ENCODE measurements around the gene TANGO6.

DNA sequence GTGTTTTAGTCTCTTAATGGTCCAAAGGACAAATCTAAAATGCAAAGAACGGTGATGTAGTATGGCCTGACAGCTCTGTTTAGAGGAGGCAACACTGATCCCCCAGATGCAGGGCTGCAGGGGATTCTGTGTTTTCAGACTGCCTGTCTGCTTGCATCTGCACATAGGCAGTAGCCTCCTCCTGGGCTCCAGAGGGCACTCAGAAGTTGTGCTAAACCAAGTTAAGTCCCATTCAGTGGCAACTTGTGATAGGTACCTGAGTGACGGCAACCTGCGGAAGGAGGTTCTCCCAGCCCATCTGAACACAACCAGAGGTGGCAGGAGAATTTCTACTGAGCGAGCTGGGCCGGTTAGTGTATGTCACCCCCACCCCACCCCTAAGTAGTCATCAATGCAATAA lies 272.0 kb downstream of the TANGO6 start:
- no peak for TF ChIP-seq POLR2A (IDR thresholded peaks at IDR 0.05; ENCODE audit: low read length)
- no peak for TF ChIP-seq GATA1 (IDR thresholded peaks at IDR 0.05; ENCODE audit: low read depth, low read length)
